ENCODE data around the gene SLC39A11. TPM values are rescaled to one million over a fixed set of nuclear protein-coding genes. Genes with fewer than 3 reads are reported as not detected.

The SLC39A11 gene
- total RNA-seq, 1 experiment from 2014 or later: 18.9 TPM

GRCh38 chr17:72693151-72693878 lies 399.2 kb downstream of the SLC39A11 start:
- ATAC-seq (no peak), DNase-seq (ENCODE audit: low spot score) (no peak)
- H3K4me1 Mint-ChIP-seq: no peaks in the 10 kb centered on the region
- no peak for TF ChIP-seq ZNF138 (CRISPR knock-in tag; conservative IDR thresholded peaks at IDR 0.05)
- TF ChIP-seq PRDM15 (CRISPR knock-in tag; IDR thresholded peaks at IDR 0.05): no peak
- TF ChIP-seq, protein P1, sequence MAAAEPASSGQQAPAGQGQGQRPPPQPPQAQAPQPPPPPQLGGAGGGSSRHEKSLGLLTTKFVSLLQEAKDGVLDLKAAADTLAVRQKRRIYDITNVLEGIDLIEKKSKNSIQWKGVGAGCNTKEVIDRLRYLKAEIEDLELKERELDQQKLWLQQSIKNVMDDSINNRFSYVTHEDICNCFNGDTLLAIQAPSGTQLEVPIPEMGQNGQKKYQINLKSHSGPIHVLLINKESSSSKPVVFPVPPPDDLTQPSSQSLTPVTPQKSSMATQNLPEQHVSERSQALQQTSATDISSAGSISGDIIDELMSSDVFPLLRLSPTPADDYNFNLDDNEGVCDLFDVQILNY (CRISPR knock-in tag; IDR thresholded peaks at IDR 0.05): no peak
- TF ChIP-seq JAZF1 (CRISPR knock-in tag; IDR thresholded peaks at IDR 0.05): no peak
- TF ChIP-seq ZNF219 (CRISPR knock-in tag; IDR thresholded peaks at IDR 0.05; ENCODE audit: borderline replicate concordance): no peak
- TF ChIP-seq, protein P2, sequence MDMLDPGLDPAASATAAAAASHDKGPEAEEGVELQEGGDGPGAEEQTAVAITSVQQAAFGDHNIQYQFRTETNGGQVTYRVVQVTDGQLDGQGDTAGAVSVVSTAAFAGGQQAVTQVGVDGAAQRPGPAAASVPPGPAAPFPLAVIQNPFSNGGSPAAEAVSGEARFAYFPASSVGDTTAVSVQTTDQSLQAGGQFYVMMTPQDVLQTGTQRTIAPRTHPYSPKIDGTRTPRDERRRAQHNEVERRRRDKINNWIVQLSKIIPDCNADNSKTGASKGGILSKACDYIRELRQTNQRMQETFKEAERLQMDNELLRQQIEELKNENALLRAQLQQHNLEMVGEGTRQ (CRISPR knock-in tag; IDR thresholded peaks at IDR 0.05): no peak
- TF ChIP-seq, protein P3, sequence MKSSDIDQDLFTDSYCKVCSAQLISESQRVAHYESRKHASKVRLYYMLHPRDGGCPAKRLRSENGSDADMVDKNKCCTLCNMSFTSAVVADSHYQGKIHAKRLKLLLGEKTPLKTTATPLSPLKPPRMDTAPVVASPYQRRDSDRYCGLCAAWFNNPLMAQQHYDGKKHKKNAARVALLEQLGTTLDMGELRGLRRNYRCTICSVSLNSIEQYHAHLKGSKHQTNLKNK (CRISPR knock-in tag; IDR thresholded peaks at IDR 0.05): no peak
- TF ChIP-seq ZNF416 (CRISPR knock-in tag; IDR thresholded peaks at IDR 0.05): no peak
- no peak for TF ChIP-seq TEAD1 (CRISPR knock-in tag; IDR thresholded peaks at IDR 0.05)
- TF ChIP-seq, protein P4, sequence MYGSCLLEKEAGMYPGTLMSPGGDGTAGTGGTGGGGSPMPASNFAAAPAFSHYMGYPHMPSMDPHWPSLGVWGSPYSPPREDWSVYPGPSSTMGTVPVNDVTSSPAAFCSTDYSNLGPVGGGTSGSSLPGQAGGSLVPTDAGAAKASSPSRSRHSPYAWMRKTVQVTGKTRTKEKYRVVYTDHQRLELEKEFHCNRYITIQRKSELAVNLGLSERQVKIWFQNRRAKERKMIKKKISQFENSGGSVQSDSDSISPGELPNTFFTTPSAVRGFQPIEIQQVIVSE (CRISPR knock-in tag; IDR thresholded peaks at IDR 0.05; ENCODE audit: borderline replicate concordance): no peak
- TF ChIP-seq, protein P5, sequence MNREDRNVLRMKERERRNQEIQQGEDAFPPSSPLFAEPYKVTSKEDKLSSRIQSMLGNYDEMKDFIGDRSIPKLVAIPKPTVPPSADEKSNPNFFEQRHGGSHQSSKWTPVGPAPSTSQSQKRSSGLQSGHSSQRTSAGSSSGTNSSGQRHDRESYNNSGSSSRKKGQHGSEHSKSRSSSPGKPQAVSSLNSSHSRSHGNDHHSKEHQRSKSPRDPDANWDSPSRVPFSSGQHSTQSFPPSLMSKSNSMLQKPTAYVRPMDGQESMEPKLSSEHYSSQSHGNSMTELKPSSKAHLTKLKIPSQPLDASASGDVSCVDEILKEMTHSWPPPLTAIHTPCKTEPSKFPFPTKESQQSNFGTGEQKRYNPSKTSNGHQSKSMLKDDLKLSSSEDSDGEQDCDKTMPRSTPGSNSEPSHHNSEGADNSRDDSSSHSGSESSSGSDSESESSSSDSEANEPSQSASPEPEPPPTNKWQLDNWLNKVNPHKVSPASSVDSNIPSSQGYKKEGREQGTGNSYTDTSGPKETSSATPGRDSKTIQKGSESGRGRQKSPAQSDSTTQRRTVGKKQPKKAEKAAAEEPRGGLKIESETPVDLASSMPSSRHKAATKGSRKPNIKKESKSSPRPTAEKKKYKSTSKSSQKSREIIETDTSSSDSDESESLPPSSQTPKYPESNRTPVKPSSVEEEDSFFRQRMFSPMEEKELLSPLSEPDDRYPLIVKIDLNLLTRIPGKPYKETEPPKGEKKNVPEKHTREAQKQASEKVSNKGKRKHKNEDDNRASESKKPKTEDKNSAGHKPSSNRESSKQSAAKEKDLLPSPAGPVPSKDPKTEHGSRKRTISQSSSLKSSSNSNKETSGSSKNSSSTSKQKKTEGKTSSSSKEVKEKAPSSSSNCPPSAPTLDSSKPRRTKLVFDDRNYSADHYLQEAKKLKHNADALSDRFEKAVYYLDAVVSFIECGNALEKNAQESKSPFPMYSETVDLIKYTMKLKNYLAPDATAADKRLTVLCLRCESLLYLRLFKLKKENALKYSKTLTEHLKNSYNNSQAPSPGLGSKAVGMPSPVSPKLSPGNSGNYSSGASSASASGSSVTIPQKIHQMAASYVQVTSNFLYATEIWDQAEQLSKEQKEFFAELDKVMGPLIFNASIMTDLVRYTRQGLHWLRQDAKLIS (CRISPR knock-in tag; IDR thresholded peaks at IDR 0.05; ENCODE audit: borderline replicate concordance): no peak
- TF ChIP-seq JUN (CRISPR knock-in tag; IDR thresholded peaks at IDR 0.05): no peak
- TF ChIP-seq, protein P6, sequence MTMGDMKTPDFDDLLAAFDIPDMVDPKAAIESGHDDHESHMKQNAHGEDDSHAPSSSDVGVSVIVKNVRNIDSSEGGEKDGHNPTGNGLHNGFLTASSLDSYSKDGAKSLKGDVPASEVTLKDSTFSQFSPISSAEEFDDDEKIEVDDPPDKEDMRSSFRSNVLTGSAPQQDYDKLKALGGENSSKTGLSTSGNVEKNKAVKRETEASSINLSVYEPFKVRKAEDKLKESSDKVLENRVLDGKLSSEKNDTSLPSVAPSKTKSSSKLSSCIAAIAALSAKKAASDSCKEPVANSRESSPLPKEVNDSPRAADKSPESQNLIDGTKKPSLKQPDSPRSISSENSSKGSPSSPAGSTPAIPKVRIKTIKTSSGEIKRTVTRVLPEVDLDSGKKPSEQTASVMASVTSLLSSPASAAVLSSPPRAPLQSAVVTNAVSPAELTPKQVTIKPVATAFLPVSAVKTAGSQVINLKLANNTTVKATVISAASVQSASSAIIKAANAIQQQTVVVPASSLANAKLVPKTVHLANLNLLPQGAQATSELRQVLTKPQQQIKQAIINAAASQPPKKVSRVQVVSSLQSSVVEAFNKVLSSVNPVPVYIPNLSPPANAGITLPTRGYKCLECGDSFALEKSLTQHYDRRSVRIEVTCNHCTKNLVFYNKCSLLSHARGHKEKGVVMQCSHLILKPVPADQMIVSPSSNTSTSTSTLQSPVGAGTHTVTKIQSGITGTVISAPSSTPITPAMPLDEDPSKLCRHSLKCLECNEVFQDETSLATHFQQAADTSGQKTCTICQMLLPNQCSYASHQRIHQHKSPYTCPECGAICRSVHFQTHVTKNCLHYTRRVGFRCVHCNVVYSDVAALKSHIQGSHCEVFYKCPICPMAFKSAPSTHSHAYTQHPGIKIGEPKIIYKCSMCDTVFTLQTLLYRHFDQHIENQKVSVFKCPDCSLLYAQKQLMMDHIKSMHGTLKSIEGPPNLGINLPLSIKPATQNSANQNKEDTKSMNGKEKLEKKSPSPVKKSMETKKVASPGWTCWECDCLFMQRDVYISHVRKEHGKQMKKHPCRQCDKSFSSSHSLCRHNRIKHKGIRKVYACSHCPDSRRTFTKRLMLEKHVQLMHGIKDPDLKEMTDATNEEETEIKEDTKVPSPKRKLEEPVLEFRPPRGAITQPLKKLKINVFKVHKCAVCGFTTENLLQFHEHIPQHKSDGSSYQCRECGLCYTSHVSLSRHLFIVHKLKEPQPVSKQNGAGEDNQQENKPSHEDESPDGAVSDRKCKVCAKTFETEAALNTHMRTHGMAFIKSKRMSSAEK (CRISPR knock-in tag; IDR thresholded peaks at IDR 0.05; ENCODE audit: borderline replicate concordance): no peak
- TF ChIP-seq ATF1 (CRISPR knock-in tag; IDR thresholded peaks at IDR 0.05): no peak
- TF ChIP-seq NFATC4 (CRISPR knock-in tag; IDR thresholded peaks at IDR 0.05): no peak
- TF ChIP-seq RELA (CRISPR knock-in tag; IDR thresholded peaks at IDR 0.05; ENCODE audit: borderline replicate concordance): no peak
- TF ChIP-seq E2F4 (CRISPR knock-in tag; IDR thresholded peaks at IDR 0.05; ENCODE audit: borderline replicate concordance, low read depth): no peak
- TF ChIP-seq NFYB (CRISPR knock-in tag; conservative IDR thresholded peaks at IDR 0.05; ENCODE audit: low read depth): no peak
- TF ChIP-seq ESRRA (CRISPR knock-in tag; IDR thresholded peaks at IDR 0.05; ENCODE audit: borderline replicate concordance): no peak
- H3K27ac Mint-ChIP-seq: no peak overlapping the region
- peaks cover 15% of the 10 kb centered on the region for H3K9me3 Mint-ChIP-seq
- no peaks in the 10 kb centered on the region for H3K36me3 Mint-ChIP-seq
- H3K4me3 Mint-ChIP-seq: no peak overlapping the region
- H3K27me3 Mint-ChIP-seq (ENCODE audit: low read depth): no peaks in the 10 kb centered on the region
- ChIA-PET POLR2A (no interaction called here), CTCF (interaction anchor here (1.4 kb wide), 1 partner anchor 136 kb away, joined by 4 read pairs; no protein-coding TSS in a partner anchor)
